PC-3 (cell line): ENCODE results near the gene TMEM40. TPM values are rescaled to one million over a fixed set of nuclear protein-coding genes. Genes with fewer than 3 reads are reported as not detected.

Source experiments
- ATAC-seq: fragments of 200-7000 bp; cut with Tn5 transposase; 2 replicates; pipeline ENCODE4 v1.9.1; 2020; ENCODE audit warnings: mild to moderate bottlenecking, moderate library complexity
- BruUV-seq: library from RNA; stranded (reverse); fragments of 400-500 nt; replicated peaks from 2 replicates; lab custom pipeline; 2021; lab: Mats Ljungman, UMichigan
- CTCF ChIA-PET: fragments of 300-600 bp; sonication (Branson Sonifier 250); formaldehyde crosslinking; loops from one replicate; lab custom pipeline; 2022; ENCODE audit warnings: antibody characterized with exemption; lab: Charles Lee
- POLR2A ChIA-PET: fragments of 300-600 bp; sonication (Branson Sonifier 250); formaldehyde crosslinking; loops from one replicate; lab custom pipeline; 2022; ENCODE audit warnings: antibody characterized with exemption; ENCODE audit not compliant: unreplicated experiment; lab: Charles Lee
- DNase-seq: peaks from one replicate; pipeline ENCODE4 v3.0.0-alpha.2; 2015
- H2AFZ ChIP-seq: fragments of 300-600 bp; sonication (generic); 2 replicates; pipeline ENCODE4 v1.6.0; 2016; ENCODE audit warnings: antibody characterized with exemption, low read length
- H3F3A ChIP-seq: fragments of 300-600 bp; sonication (generic); one replicate; pipeline ENCODE4 v1.6.0; 2017; ENCODE audit warnings: antibody characterized with exemption, low read length, control low read depth, mild to moderate bottlenecking; ENCODE audit not compliant: unreplicated experiment
- H3K27ac ChIP-seq: fragments of 300-600 bp; sonication (generic); 2 replicates; pipeline ENCODE4 v1.5.1; 2016; ENCODE audit warnings: mild to moderate bottlenecking, low read length
- H3K27me3 ChIP-seq: fragments of 300-600 bp; sonication (generic); 2 replicates; pipeline ENCODE4 v1.6.1; 2016; ENCODE audit warnings: low read length, mixed read lengths
- H3K36me3 ChIP-seq: fragments of 300-600 bp; sonication (generic); 2 replicates; pipeline ENCODE4 v1.6.1; 2016; ENCODE audit warnings: low read depth, mixed run types, low read length, mixed read lengths
- H3K4me1 ChIP-seq: fragments of 300-600 bp; sonication (generic); 2 replicates; pipeline ENCODE4 v1.5.1; 2016; ENCODE audit warnings: low read length; ENCODE audit not compliant: insufficient read depth
- H3K4me2 ChIP-seq: fragments of 300-600 bp; sonication (generic); 2 replicates; pipeline ENCODE4 v1.6.0; 2016; ENCODE audit warnings: low read length
- H3K4me3 ChIP-seq: fragments of 300-600 bp; sonication (generic); 2 replicates; pipeline ENCODE4 v1.5.1; 2016; ENCODE audit warnings: mild to moderate bottlenecking, low read length, mixed read lengths
- H3K79me2 ChIP-seq: fragments of 300-600 bp; sonication (generic); 2 replicates; pipeline ENCODE4 v1.6.1; 2017; ENCODE audit warnings: low read length, mixed read lengths
- H3K9ac ChIP-seq: fragments of 300-600 bp; sonication (generic); 2 replicates; pipeline ENCODE4 v1.6.0; 2016; ENCODE audit warnings: mild to moderate bottlenecking, low read length
- H3K9me2 ChIP-seq: fragments of 300-600 bp; sonication (generic); replicated peaks from 2 replicates; pipeline ENCODE4 v1.6.1; 2016; ENCODE audit warnings: mixed run types, low read length, mixed read lengths
- H3K9me3 ChIP-seq: fragments of 300-600 bp; sonication (generic); 2 replicates; pipeline ENCODE4 v1.6.1; 2016; ENCODE audit warnings: low read length, mixed read lengths
- H4K20me1 ChIP-seq: fragments of 300-600 bp; sonication (generic); 2 replicates; pipeline ENCODE4 v1.6.1; 2016; ENCODE audit warnings: low read length, mixed read lengths
- CTCF ChIP-seq: fragments of 300-600 bp; sonication (generic); conservative IDR thresholded peaks from 2 replicates; pipeline ENCODE4 v1.5.1; 2017; ENCODE audit warnings: antibody characterized with exemption, low read depth, mild to moderate bottlenecking, low read length
- EZH2 ChIP-seq: fragments of 300-600 bp; sonication (generic); IDR thresholded peaks from one replicate; pipeline ENCODE4 v1.6.1; 2017; ENCODE audit warnings: antibody characterized with exemption, mild to moderate bottlenecking, low read length; ENCODE audit not compliant: unreplicated experiment
- EZH2phosphoT487 ChIP-seq: fragments of 300-600 bp; sonication (generic); IDR thresholded peaks from 2 replicates; pipeline ENCODE4 v1.6.1; 2018; ENCODE audit warnings: mild to moderate bottlenecking, antibody characterized with exemption, low read length, borderline replicate concordance
- intact Hi-C: fragments of 100-400 bp; cut with micrococcal nuclease; formaldehyde crosslinking; loops from 2 replicates; pipeline ENCODE4 v1.9.0; 2023
- total RNA-seq: library from RNA; depleted of rRNA; stranded (reverse); fragments of >200 nt; gene quantifications from 2 replicates; pipeline ENCODE4 v1.2.3, GENCODE V29; 2014

The TMEM40 gene
- total RNA-seq, 1 experiment from 2014 or later = 10.4 TPM

- H4K20me1 ChIP-seq = no peaks in the 10 kb centered on the region
- H3K4me2 ChIP-seq = no peak overlapping the region
- DNase-seq = no peak
- CTCF ChIA-PET = no interaction called here
- intact Hi-C loops = no loop called here
- H3K27ac ChIP-seq = no peak overlapping the region
- H3K4me1 ChIP-seq = peaks cover 59% of the 10 kb centered on the region
- no peak for ATAC-seq
- no peaks in the 10 kb centered on the region for H3K9me2 ChIP-seq
- no peaks in the 10 kb centered on the region for H3F3A ChIP-seq
- H3K4me3 ChIP-seq = no peak overlapping the region
- H2AFZ ChIP-seq = no peak overlapping the region
- H3K79me2 ChIP-seq = peaks cover 22% of the 10 kb centered on the region
- BruUV-seq = no TSS peak
- no peak for TF ChIP-seq CTCF
- no peak for TF ChIP-seq EZH2
- no peak for TF ChIP-seq EZH2phosphoT487
- H3K27me3 ChIP-seq = no peaks in the 10 kb centered on the region
- POLR2A ChIA-PET = no interaction called here
- no peaks in the 10 kb centered on the region for H3K36me3 ChIP-seq
- H3K9me3 ChIP-seq = no peaks in the 10 kb centered on the region
- H3K9ac ChIP-seq = no peak overlapping the region
Measured at GRCh38 chr3:12756635-12757034, 2.4 kb downstream of the TMEM40 start.

- no peaks in the 10 kb centered on the region for H3F3A ChIP-seq
- BruUV-seq = no TSS peak
- no peaks in the 10 kb centered on the region for H3K9me3 ChIP-seq
- no peaks in the 10 kb centered on the region for H4K20me1 ChIP-seq
- H3K4me3 ChIP-seq = no peak overlapping the region
- no peak overlapping the region for H3K9ac ChIP-seq
- peaks cover 64% of the 10 kb centered on the region for H3K4me1 ChIP-seq
- H3K27me3 ChIP-seq = no peaks in the 10 kb centered on the region
- ChIA-PET POLR2A (no interaction called here), CTCF (no interaction called here)
- H3K9me2 ChIP-seq = no peaks in the 10 kb centered on the region
- intact Hi-C loops = no loop called here
- peaks cover 22% of the 10 kb centered on the region for H3K79me2 ChIP-seq
- H3K36me3 ChIP-seq = no peaks in the 10 kb centered on the region
- no peak overlapping the region for H3K27ac ChIP-seq
- TF ChIP-seq EZH2phosphoT487 (no peak), EZH2 (no peak), CTCF (no peak)
- ATAC-seq (no peak), DNase-seq (no peak)
- no peak overlapping the region for H3K4me2 ChIP-seq
- H2AFZ ChIP-seq = no peak overlapping the region
Measured at GRCh38 chr3:12756175-12756574, 2.9 kb downstream of the TMEM40 start.

- Histone ChIP-seq H3K4me1 (peaks cover 68% of the 10 kb centered on the region), H3K79me2 (peaks cover 22% of the 10 kb centered on the region), H3F3A (no peaks in the 10 kb centered on the region), H3K27me3 (no peaks in the 10 kb centered on the region), H4K20me1 (no peaks in the 10 kb centered on the region), H3K4me2 (no peak overlapping the region), H3K27ac (no peak overlapping the region), H3K4me3 (no peak overlapping the region), H3K9ac (no peak overlapping the region), H3K36me3 (no peaks in the 10 kb centered on the region), H3K9me2 (no peaks in the 10 kb centered on the region), H2AFZ (no peak overlapping the region), H3K9me3 (no peaks in the 10 kb centered on the region)
- CTCF ChIA-PET = no interaction called here
- no TSS peak for BruUV-seq
- intact Hi-C loops = no loop called here
- DNase-seq (no peak), ATAC-seq (no peak)
- TF ChIP-seq CTCF (no peak), EZH2 (no peak), EZH2phosphoT487 (no peak)
- POLR2A ChIA-PET = no interaction called here
Measured at GRCh38 chr3:12755754-12756153, 3.3 kb downstream of the TMEM40 start.
